ENCODE measurements around the gene CYP2A6.
"Not testable (repeated sequence)": the region's sequence is repeated elsewhere in the genome, so short reads cannot be mapped to it uniquely, and the experiment has no call there.

DNA sequence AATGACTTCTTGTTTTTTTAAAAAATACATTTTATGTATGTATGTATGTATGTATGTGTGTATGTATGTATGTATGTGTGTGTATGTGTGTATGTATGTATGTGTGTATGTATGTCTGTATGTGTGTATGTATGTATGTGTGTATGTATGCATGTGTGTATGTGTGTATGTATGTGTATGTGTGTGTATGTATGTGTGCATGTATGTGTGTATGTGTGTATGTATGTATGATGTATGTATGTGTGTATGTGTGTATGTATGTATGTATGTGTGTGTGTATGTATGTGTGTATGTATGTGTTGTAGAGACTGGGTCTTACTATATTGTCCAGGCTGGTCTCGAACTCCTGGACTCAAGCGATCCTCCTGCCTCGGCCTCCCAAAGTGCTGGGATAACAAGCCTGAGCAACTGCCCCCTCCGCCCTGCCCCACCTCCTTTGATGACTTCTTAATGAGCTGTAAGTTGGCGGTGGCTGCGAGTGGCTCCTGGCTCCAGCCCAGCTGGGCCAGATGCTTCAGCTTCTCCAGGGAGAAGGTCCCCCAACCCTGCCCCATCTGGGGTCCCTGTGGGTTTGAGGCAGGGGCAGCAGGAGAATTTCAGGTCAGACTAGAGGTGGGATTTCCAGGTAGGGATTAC lies 24.7 kb downstream of the CYP2A6 start:
- TF ChIP-seq, protein P1, sequence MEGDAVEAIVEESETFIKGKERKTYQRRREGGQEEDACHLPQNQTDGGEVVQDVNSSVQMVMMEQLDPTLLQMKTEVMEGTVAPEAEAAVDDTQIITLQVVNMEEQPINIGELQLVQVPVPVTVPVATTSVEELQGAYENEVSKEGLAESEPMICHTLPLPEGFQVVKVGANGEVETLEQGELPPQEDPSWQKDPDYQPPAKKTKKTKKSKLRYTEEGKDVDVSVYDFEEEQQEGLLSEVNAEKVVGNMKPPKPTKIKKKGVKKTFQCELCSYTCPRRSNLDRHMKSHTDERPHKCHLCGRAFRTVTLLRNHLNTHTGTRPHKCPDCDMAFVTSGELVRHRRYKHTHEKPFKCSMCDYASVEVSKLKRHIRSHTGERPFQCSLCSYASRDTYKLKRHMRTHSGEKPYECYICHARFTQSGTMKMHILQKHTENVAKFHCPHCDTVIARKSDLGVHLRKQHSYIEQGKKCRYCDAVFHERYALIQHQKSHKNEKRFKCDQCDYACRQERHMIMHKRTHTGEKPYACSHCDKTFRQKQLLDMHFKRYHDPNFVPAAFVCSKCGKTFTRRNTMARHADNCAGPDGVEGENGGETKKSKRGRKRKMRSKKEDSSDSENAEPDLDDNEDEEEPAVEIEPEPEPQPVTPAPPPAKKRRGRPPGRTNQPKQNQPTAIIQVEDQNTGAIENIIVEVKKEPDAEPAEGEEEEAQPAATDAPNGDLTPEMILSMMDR (IDR thresholded peaks at IDR 0.05 in 8 of 11, conservative IDR thresholded peaks at IDR 0.05 in 3 of 11): not testable (repeated sequence)
- not testable (repeated sequence) for TF ChIP-seq POLR2A, POLR2AphosphoS5 (IDR thresholded peaks at IDR 0.05)
